Stimulated activated memory B cell treated with anti-CD40 and anti-IgM and Interleukin-4, amounts not matched to agents 10 μg/mL and 1 μg/mL and 100 μg/mL, for 72 hours (primary cell): ENCODE results near the gene ARHGEF38.
A peak's percentile ranks its signal among the peaks of the same experiment; 100 is the strongest.

Experiments
- ATAC-seq: fragments of 150-1000 bp; cut with Tn5 transposase; 2 replicates; pipeline ENCODE4 v1.10.0; 2021
- H3K27ac Mint-ChIP-seq: one replicate; pipeline ENCODE4 v1.8.0; 2022; ENCODE audit warnings: mild to moderate bottlenecking, mixed read lengths
- H3K27me3 Mint-ChIP-seq: one replicate; pipeline ENCODE4 v1.8.0; 2022; ENCODE audit warnings: mixed read lengths
- H3K36me3 Mint-ChIP-seq: one replicate; pipeline ENCODE4 v1.8.0; 2022; ENCODE audit warnings: mixed read lengths
- H3K4me1 Mint-ChIP-seq: one replicate; pipeline ENCODE4 v1.8.0; 2022; ENCODE audit warnings: mixed read lengths
- H3K4me3 Mint-ChIP-seq: one replicate; pipeline ENCODE4 v1.8.0; 2022; ENCODE audit warnings: mild to moderate bottlenecking, moderate library complexity, mixed read lengths
- H3K9me3 Mint-ChIP-seq: one replicate; pipeline ENCODE4 v1.8.0; 2022; ENCODE audit warnings: mixed read lengths

Gene ARHGEF38

GRCh38 chr4:105641845-105642244 is 89.4 kb downstream of the ARHGEF38 start:
- H3K9me3 Mint-ChIP-seq: peaks cover 3% of the 10 kb centered on the region
- H3K27ac Mint-ChIP-seq: no peak overlapping the region
- H3K4me1 Mint-ChIP-seq: peaks cover 11% of the 10 kb centered on the region
- no peak overlapping the region for H3K4me3 Mint-ChIP-seq
- no peaks in the 10 kb centered on the region for H3K36me3 Mint-ChIP-seq
- no peak for ATAC-seq
- H3K27me3 Mint-ChIP-seq: peaks cover 1% of the 10 kb centered on the region

GRCh38 chr4:105644257-105644656 is 91.8 kb downstream of the ARHGEF38 start:
- peaks cover 3% of the 10 kb centered on the region for H3K9me3 Mint-ChIP-seq
- H3K27me3 Mint-ChIP-seq: peaks cover 25% of the 10 kb centered on the region
- no peaks in the 10 kb centered on the region for H3K4me1 Mint-ChIP-seq

GRCh38 chr4:105645440-105645839 is 93.0 kb downstream of the ARHGEF38 start:
- Mint-ChIP-seq H3K4me3 (no peak overlapping the region), H3K27ac (no peak overlapping the region), H3K9me3 (no peaks in the 10 kb centered on the region), H3K4me1 (no peaks in the 10 kb centered on the region), H3K36me3 (no peaks in the 10 kb centered on the region), H3K27me3 (peaks cover 37% of the 10 kb centered on the region)
- no peak for ATAC-seq

More at GRCh38 chr4:105644257-105644656, 91.8 kb downstream of the ARHGEF38 start:
- no peak for ATAC-seq
- no peak overlapping the region for H3K27ac Mint-ChIP-seq
- no peak overlapping the region for H3K4me3 Mint-ChIP-seq
- H3K36me3 Mint-ChIP-seq: no peaks in the 10 kb centered on the region

- H3K27ac Mint-ChIP-seq: no peak overlapping the region
Observed at GRCh38 chr4:105650190-105650589, 97.8 kb downstream of the ARHGEF38 start.

GRCh38 chr4:105651884-105652283 is 99.5 kb downstream of the ARHGEF38 start:
- Mint-ChIP-seq H3K4me3 (no peak overlapping the region), H3K27me3 (peaks cover 39% of the 10 kb centered on the region), H3K36me3 (no peaks in the 10 kb centered on the region), H3K4me1 (no peaks in the 10 kb centered on the region), H3K27ac (no peak overlapping the region), H3K9me3 (no peaks in the 10 kb centered on the region)
- ATAC-seq: no peak

More at GRCh38 chr4:105650190-105650589, 97.8 kb downstream of the ARHGEF38 start:
- Mint-ChIP-seq H3K4me1 (no peaks in the 10 kb centered on the region), H3K27me3 (peaks cover 40% of the 10 kb centered on the region), H3K4me3 (no peak overlapping the region), H3K36me3 (no peaks in the 10 kb centered on the region), H3K9me3 (no peaks in the 10 kb centered on the region)
- no peak for ATAC-seq

GRCh38 chr4:105652286-105652888 is 100.0 kb downstream of the ARHGEF38 start:
- Mint-ChIP-seq H3K27me3 (peaks cover 34% of the 10 kb centered on the region), H3K9me3 (no peaks in the 10 kb centered on the region), H3K4me3 (no peak overlapping the region), H3K27ac (no peak overlapping the region), H3K4me1 (no peaks in the 10 kb centered on the region), H3K36me3 (no peaks in the 10 kb centered on the region)
- ATAC-seq: no peak

- no peaks in the 10 kb centered on the region for H3K4me1 Mint-ChIP-seq
- H3K27ac Mint-ChIP-seq: no peak overlapping the region
Observed at GRCh38 chr4:105657117-105657765, 104.8 kb downstream of the ARHGEF38 start.

GRCh38 chr4:105659190-105659589 is 106.8 kb downstream of the ARHGEF38 start:
- Mint-ChIP-seq H3K27me3 (peaks cover 3% of the 10 kb centered on the region), H3K9me3 (no peaks in the 10 kb centered on the region), H3K4me3 (no peak overlapping the region), H3K36me3 (no peaks in the 10 kb centered on the region), H3K4me1 (no peaks in the 10 kb centered on the region), H3K27ac (no peak overlapping the region)
- no peak for ATAC-seq

More at GRCh38 chr4:105657117-105657765, 104.8 kb downstream of the ARHGEF38 start:
- H3K27me3 Mint-ChIP-seq: no peaks in the 10 kb centered on the region
- no peaks in the 10 kb centered on the region for H3K9me3 Mint-ChIP-seq
- no peaks in the 10 kb centered on the region for H3K36me3 Mint-ChIP-seq
- H3K4me3 Mint-ChIP-seq: no peak overlapping the region
- no peak for ATAC-seq

GRCh38 chr4:105661028-105661427 is 108.6 kb downstream of the ARHGEF38 start:
- no peak overlapping the region for H3K4me3 Mint-ChIP-seq
- H3K9me3 Mint-ChIP-seq: no peaks in the 10 kb centered on the region

GRCh38 chr4:105662935-105663675 is 110.7 kb downstream of the ARHGEF38 start:
- H3K4me3 Mint-ChIP-seq: no peak overlapping the region
- no peaks in the 10 kb centered on the region for H3K9me3 Mint-ChIP-seq
- no peaks in the 10 kb centered on the region for H3K36me3 Mint-ChIP-seq
- H3K27ac Mint-ChIP-seq: no peak overlapping the region
- no peak for ATAC-seq
- no peaks in the 10 kb centered on the region for H3K4me1 Mint-ChIP-seq
- H3K27me3 Mint-ChIP-seq: peaks cover 10% of the 10 kb centered on the region

More at GRCh38 chr4:105661028-105661427, 108.6 kb downstream of the ARHGEF38 start:
- no peak for ATAC-seq
- H3K4me1 Mint-ChIP-seq: no peaks in the 10 kb centered on the region
- H3K27me3 Mint-ChIP-seq: peaks cover 10% of the 10 kb centered on the region
- no peak overlapping the region for H3K27ac Mint-ChIP-seq
- H3K36me3 Mint-ChIP-seq: no peaks in the 10 kb centered on the region

GRCh38 chr4:105666693-105667092 is 114.3 kb downstream of the ARHGEF38 start:
- H3K27ac Mint-ChIP-seq: no peak overlapping the region
- no peaks in the 10 kb centered on the region for H3K36me3 Mint-ChIP-seq

GRCh38 chr4:105670684-105671083 is 118.3 kb downstream of the ARHGEF38 start:
- Mint-ChIP-seq H3K4me3 (no peak overlapping the region), H3K27me3 (no peaks in the 10 kb centered on the region), H3K27ac (no peak overlapping the region), H3K4me1 (no peaks in the 10 kb centered on the region), H3K9me3 (no peaks in the 10 kb centered on the region), H3K36me3 (no peaks in the 10 kb centered on the region)
- ATAC-seq: no peak

More at GRCh38 chr4:105666693-105667092, 114.3 kb downstream of the ARHGEF38 start:
- Mint-ChIP-seq H3K4me1 (no peaks in the 10 kb centered on the region), H3K4me3 (no peak overlapping the region), H3K9me3 (no peaks in the 10 kb centered on the region), H3K27me3 (peaks cover 10% of the 10 kb centered on the region)
- peak; percentile 39 for ATAC-seq

- H3K9me3 Mint-ChIP-seq: no peaks in the 10 kb centered on the region
- no peak for ATAC-seq
- no peaks in the 10 kb centered on the region for H3K36me3 Mint-ChIP-seq
- H3K27me3 Mint-ChIP-seq: no peaks in the 10 kb centered on the region
- no peak overlapping the region for H3K27ac Mint-ChIP-seq
- H3K4me1 Mint-ChIP-seq: no peaks in the 10 kb centered on the region
- H3K4me3 Mint-ChIP-seq: no peak overlapping the region
Observed at GRCh38 chr4:105671301-105671700, 118.9 kb downstream of the ARHGEF38 start.

- no peak for ATAC-seq
- Mint-ChIP-seq H3K9me3 (no peaks in the 10 kb centered on the region), H3K36me3 (no peaks in the 10 kb centered on the region), H3K27ac (no peak overlapping the region), H3K27me3 (no peaks in the 10 kb centered on the region), H3K4me1 (no peaks in the 10 kb centered on the region), H3K4me3 (no peak overlapping the region)
Observed at GRCh38 chr4:105674011-105674410, 121.6 kb downstream of the ARHGEF38 start.

- H3K27me3 Mint-ChIP-seq: no peaks in the 10 kb centered on the region
- no peaks in the 10 kb centered on the region for H3K9me3 Mint-ChIP-seq
- ATAC-seq: no peak
- no peak overlapping the region for H3K4me3 Mint-ChIP-seq
- no peak overlapping the region for H3K27ac Mint-ChIP-seq
- H3K4me1 Mint-ChIP-seq: no peaks in the 10 kb centered on the region
- peaks cover 10% of the 10 kb centered on the region for H3K36me3 Mint-ChIP-seq
Observed at GRCh38 chr4:105677709-105678108, 125.3 kb downstream of the ARHGEF38 start.
